HL-60 (cell line): ENCODE results near the gene TGIF2LX.
"Not testable (repeated sequence)": the region's sequence is repeated elsewhere in the genome, so short reads cannot be mapped to it uniquely, and the experiment has no call there.

Source experiments
- DNase-seq, 2 experiments: peaks; one replicate each; pipeline ENCODE4 v3.0.0-alpha.2; 2010 to 2020; ENCODE audit warnings: low read depth in 1 of 2, low spot score in 1 of 2
- H3K27ac ChIP-seq: fragments of 250-450 bp; sonication (Bioruptor Pico); replicated peaks from 2 replicates; pipeline ENCODE4 v1.5.1; 2020; ENCODE audit warnings: mild to moderate bottlenecking, moderate library complexity
- H3K27me3 ChIP-seq: fragments of 250-450 bp; sonication (Bioruptor Pico); 2 replicates; pipeline ENCODE4 v1.5.1; 2021; ENCODE audit warnings: mild to moderate bottlenecking, moderate library complexity; ENCODE audit not compliant: insufficient read depth, poor library complexity, severe bottlenecking
- H3K4me3 ChIP-seq: replicated peaks from 2 replicates; pipeline ENCODE4 v1.5.1; 2011; ENCODE audit warnings: mild to moderate bottlenecking, control low read depth, low read length; ENCODE audit not compliant: insufficient read depth
- long read RNA-seq: library from polyadenylated mRNA; unstranded; transcript quantifications from one replicate; pipeline ENCODE4 v2.0.0, GENCODE V29; 2020

TGIF2LX gene
- long read RNA-seq: 0 reads

DNA sequence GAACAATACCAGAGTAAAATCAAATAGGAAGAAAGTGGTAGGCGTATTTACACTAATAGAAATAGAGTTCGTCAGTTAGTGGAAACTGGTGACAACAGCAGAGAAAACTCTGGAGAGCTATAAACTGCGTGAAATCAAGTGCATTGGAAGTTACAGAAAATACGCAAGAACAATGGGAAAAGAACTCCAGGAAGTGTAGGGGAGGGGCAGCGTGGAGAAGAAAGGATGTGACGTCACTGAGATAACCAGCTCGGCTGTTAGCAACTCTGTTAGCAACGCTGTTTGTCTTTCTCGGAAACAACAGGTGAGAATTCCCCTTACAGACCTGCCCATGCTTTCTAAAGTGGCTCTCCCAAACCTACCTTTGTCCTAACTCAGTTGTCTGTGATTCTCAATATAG, at the start of gene TGIF2LX:
TSS of gene TGIF2LX (plus strand) at position 244 of the 400 bp plus-strand sequence. CDS start 178 bp downstream, outside the sequence.
- H3K27me3 ChIP-seq, H3K4me3 ChIP-seq, DNase-seq, H3K27ac ChIP-seq: not testable (repeated sequence)

DNA sequence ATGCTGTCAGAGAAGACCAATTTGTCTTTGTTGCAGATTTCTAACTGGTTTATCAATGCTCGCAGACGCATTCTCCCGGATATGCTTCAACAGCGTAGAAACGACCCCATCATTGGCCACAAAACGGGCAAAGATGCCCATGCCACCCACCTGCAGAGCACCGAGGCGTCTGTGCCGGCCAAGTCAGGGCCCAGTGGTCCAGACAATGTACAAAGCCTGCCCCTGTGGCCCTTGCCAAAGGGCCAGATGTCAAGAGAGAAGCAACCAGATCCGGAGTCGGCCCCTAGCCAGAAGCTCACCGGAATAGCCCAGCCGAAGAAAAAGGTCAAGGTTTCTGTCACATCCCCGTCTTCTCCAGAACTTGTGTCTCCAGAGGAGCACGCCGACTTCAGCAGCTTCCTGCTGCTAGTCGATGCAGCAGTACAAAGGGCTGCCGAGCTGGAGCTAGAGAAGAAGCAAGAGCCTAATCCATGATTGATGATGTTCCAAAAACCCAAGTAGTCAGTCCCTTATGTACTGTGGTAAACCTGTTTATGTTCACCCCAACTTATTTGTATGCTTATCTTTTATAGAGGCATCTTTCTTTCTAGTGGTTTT, 728 bp downstream of the TGIF2LX start:
- not testable (repeated sequence) for H3K27ac ChIP-seq, DNase-seq, H3K27me3 ChIP-seq, H3K4me3 ChIP-seq

DNA sequence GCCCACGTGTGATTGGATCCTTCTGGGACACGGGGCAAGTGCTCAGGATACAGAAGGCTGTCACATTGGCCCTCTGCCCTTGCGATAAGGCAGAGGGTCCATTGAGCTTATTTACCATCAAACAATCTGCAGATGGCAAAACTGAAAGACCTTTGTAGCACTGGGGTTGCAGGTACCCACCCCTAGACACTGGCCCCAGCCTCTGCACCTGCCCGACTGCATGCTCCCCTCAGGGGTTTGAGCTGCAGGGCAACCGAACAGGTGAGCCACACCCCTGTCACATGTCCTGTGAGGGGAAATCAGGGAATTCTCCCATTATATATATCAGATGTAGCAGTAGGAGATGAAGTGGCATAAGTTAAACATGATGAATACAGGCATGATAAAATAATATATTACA, 21.4 kb downstream of the TGIF2LX start:
- H3K27me3 ChIP-seq, H3K27ac ChIP-seq, H3K4me3 ChIP-seq, DNase-seq: not testable (repeated sequence)

DNA sequence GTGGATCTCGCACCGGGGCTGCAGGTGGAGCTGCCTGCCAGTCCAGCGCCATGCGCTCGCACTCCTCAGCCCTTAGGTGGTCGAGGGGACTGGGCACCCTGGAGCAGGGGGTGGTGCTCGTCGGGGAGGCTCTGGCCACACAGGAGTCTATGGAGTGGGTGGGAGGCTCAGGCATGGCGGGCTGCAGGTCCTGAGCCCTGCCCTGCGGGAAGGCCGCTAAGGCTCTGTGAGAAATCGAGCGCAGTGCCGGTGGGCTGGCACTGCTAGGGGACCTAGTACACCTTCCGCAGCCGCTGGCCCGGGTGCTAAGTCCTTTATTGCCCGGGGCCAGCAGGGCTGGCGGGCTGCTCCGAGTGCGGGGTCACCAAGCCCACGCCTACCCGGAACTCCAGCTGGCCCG, 43.9 kb downstream of the TGIF2LX start:
- H3K27ac ChIP-seq, H3K27me3 ChIP-seq, H3K4me3 ChIP-seq, DNase-seq: not testable (repeated sequence)
